Neutrophil (primary cell): ENCODE measurements around the gene CDH18.

Source experiments
- H3K27ac ChIP-seq: fragments of 200-600 bp; sonication (generic); 2 replicates; pipeline ENCODE4 v1.5.1; 2016; ENCODE audit warnings: mild to moderate bottlenecking, moderate library complexity
- H3K27me3 ChIP-seq: fragments of 200-600 bp; sonication (generic); 2 replicates; pipeline ENCODE4 v1.6.0; 2016; ENCODE audit warnings: mild to moderate bottlenecking
- H3K36me3 ChIP-seq: fragments of 200-600 bp; sonication (generic); 2 replicates; pipeline ENCODE4 v1.5.1; 2017
- H3K4me1 ChIP-seq, 2 experiments: fragments of 200-600 bp in 1 of 2; sonication (generic) in 1 of 2; 1 replicate in 1 of 2; 2 replicates in 1 of 2; pipeline versions ENCODE4 v1.5.1 to v1.6.1; 2013 to 2016; ENCODE audit warnings: low read depth in 1 of 2, low read length in 1 of 2, mild to moderate bottlenecking in 1 of 2, moderate library complexity in 1 of 2; ENCODE audit not compliant: control insufficient read depth in 1 of 2, insufficient read depth in 1 of 2
- H3K4me3 ChIP-seq, 2 experiments: fragments of 200-600 bp in 1 of 2; sonication (generic) in 1 of 2; 1 replicate in 1 of 2; 2 replicates in 1 of 2; pipeline ENCODE4 v1.5.1; 2013 to 2016; ENCODE audit warnings: low read depth in 1 of 2, low read length in 1 of 2, mild to moderate bottlenecking in 1 of 2, moderate library complexity in 1 of 2
- H3K9me3 ChIP-seq: fragments of 200-600 bp; sonication (generic); 2 replicates; pipeline ENCODE4 v1.5.1; 2016
- CTCF ChIP-seq: fragments of 200-600 bp; sonication (generic); IDR thresholded peaks from 2 replicates; pipeline ENCODE4 v1.5.1; 2016; ENCODE audit warnings: antibody characterized with exemption

CDH18 gene

GRCh38 chr5:19555436-19555835 is 432.6 kb downstream of the CDH18 start:
- Histone ChIP-seq H3K4me1 (no peaks in the 10 kb centered on the region), H3K9me3 (no peaks in the 10 kb centered on the region), H3K27me3 (no peaks in the 10 kb centered on the region), H3K4me3 (no peak overlapping the region), H3K36me3 (no peaks in the 10 kb centered on the region), H3K27ac (no peak overlapping the region)
- TF ChIP-seq CTCF = no peak

- Histone ChIP-seq H3K36me3 (no peaks in the 10 kb centered on the region), H3K4me3 (no peak overlapping the region), H3K27ac (no peak overlapping the region), H3K4me1 (no peaks in the 10 kb centered on the region), H3K9me3 (no peaks in the 10 kb centered on the region), H3K27me3 (no peaks in the 10 kb centered on the region)
- no peak for TF ChIP-seq CTCF
Measured at GRCh38 chr5:19554524-19554923, 433.5 kb downstream of the CDH18 start.

GRCh38 chr5:19547640-19548039 is 440.4 kb downstream of the CDH18 start:
- H3K4me3 ChIP-seq = no peak overlapping the region
- no peaks in the 10 kb centered on the region for H3K9me3 ChIP-seq
- no peaks in the 10 kb centered on the region for H3K27me3 ChIP-seq
- H3K27ac ChIP-seq = no peak overlapping the region
- TF ChIP-seq CTCF = no peak
- no peaks in the 10 kb centered on the region for H3K4me1 ChIP-seq
- no peaks in the 10 kb centered on the region for H3K36me3 ChIP-seq

- no peak for TF ChIP-seq CTCF
Measured at GRCh38 chr5:19546521-19546920, 441.5 kb downstream of the CDH18 start.

GRCh38 chr5:19538607-19539006 is 449.4 kb downstream of the CDH18 start:
- no peak for TF ChIP-seq CTCF
- H3K4me1 ChIP-seq = no peaks in the 10 kb centered on the region
- H3K9me3 ChIP-seq = no peaks in the 10 kb centered on the region
- no peak overlapping the region for H3K4me3 ChIP-seq
- H3K27ac ChIP-seq = no peak overlapping the region
- no peaks in the 10 kb centered on the region for H3K36me3 ChIP-seq
- H3K27me3 ChIP-seq = no peaks in the 10 kb centered on the region

More at GRCh38 chr5:19546521-19546920, 441.5 kb downstream of the CDH18 start:
- Histone ChIP-seq H3K27me3 (no peaks in the 10 kb centered on the region), H3K4me3 (no peak overlapping the region), H3K36me3 (no peaks in the 10 kb centered on the region), H3K27ac (no peak overlapping the region), H3K9me3 (no peaks in the 10 kb centered on the region), H3K4me1 (no peaks in the 10 kb centered on the region)

- Histone ChIP-seq H3K4me3 (no peak overlapping the region), H3K27ac (no peak overlapping the region), H3K4me1 (no peaks in the 10 kb centered on the region), H3K36me3 (no peaks in the 10 kb centered on the region), H3K27me3 (no peaks in the 10 kb centered on the region), H3K9me3 (no peaks in the 10 kb centered on the region)
- TF ChIP-seq CTCF = no peak
Measured at GRCh38 chr5:19536387-19536786, 451.6 kb downstream of the CDH18 start.
